ELF-1 (cell line): ENCODE data around the gene BEND3.
"Not testable (repeated sequence)": the region's sequence is repeated elsewhere in the genome, so short reads cannot be mapped to it uniquely, and the experiment has no call there.

Source experiments
- DNase-seq: peaks from one replicate; pipeline ENCODE4 v3.0.0-alpha.2; 2016; ENCODE audit warnings: low read depth, low spot score

Gene BEND3

GRCh38 chr6:107045826-107046675 is 69.3 kb downstream of the BEND3 start:
- DNase-seq: no peak

- no peak for DNase-seq
Measured at GRCh38 chr6:107033126-107033525, 82.2 kb downstream of the BEND3 start.

GRCh38 chr6:107032051-107032450 is 83.3 kb downstream of the BEND3 start:
- DNase-seq: no peak

- DNase-seq: no peak
Measured at GRCh38 chr6:107030151-107030550, 85.2 kb downstream of the BEND3 start.

- no peak for DNase-seq
Measured at GRCh38 chr6:107026965-107027364, 88.3 kb downstream of the BEND3 start.

GRCh38 chr6:107021446-107022185 is 93.7 kb downstream of the BEND3 start:
- DNase-seq: no peak

- no peak for DNase-seq
Measured at GRCh38 chr6:107020239-107020638, 95.1 kb downstream of the BEND3 start.

GRCh38 chr6:107019628-107020027 is 95.7 kb downstream of the BEND3 start:
- not testable (repeated sequence) for DNase-seq

GRCh38 chr6:107019047-107019446 is 96.3 kb downstream of the BEND3 start:
- no peak for DNase-seq
